ENCODE data around the gene ARHGAP8. TPM values are rescaled to one million over a fixed set of nuclear protein-coding genes. Genes with fewer than 3 reads are reported as not detected.

The ARHGAP8 gene
- total and polyA plus RNA-seq, 12 donors, result 0.17 to 0.53 (median 0.33) TPM; not detected in 5

- ATAC-seq (no peak), DNase-seq (no peak)
- no peak for TF ChIP-seq CTCF (IDR thresholded peaks at IDR 0.05)
- Histone ChIP-seq H3K36me3 (no peaks in the 10 kb centered on the region), H3K27ac (no peak overlapping the region), H3K9me3 (no peaks in the 10 kb centered on the region), H3K4me1 (no peaks in the 10 kb centered on the region), H3K27me3 (no peaks in the 10 kb centered on the region), H3K4me3 (no peak overlapping the region)
- intact Hi-C loops (cut with DNase I), result no loop called here
- WGBS, 2 donors, result 87 to 88% methylated on average over 19 of the region's 19 CpGs
These were observed 110.8 kb downstream of the ARHGAP8 start for GRCh38 chr22:44862981-44863860.

GRCh38 chr22:44865193-44866057 lies 113.0 kb downstream of the ARHGAP8 start:
- Histone ChIP-seq H3K27me3 (no peaks in the 10 kb centered on the region), H3K27ac (no peak overlapping the region), H3K9me3 (no peaks in the 10 kb centered on the region), H3K36me3 (no peaks in the 10 kb centered on the region), H3K4me1 (no peaks in the 10 kb centered on the region), H3K4me3 (no peak overlapping the region)
- no peak for TF ChIP-seq CTCF (IDR thresholded peaks at IDR 0.05)
- DNase-seq (no peak), ATAC-seq (no peak)
- intact Hi-C loops (cut with DNase I), result no loop called here
- 83 to 86% methylated on average over 31 of the region's 31 CpGs for WGBS, 2 donors

GRCh38 chr22:44869196-44869595 lies 116.8 kb downstream of the ARHGAP8 start:
- Histone ChIP-seq H3K4me3 (no peak overlapping the region), H3K27me3 (no peaks in the 10 kb centered on the region), H3K4me1 (no peaks in the 10 kb centered on the region), H3K9me3 (peaks cover 0 to 14% (median 7%) of the 10 kb centered on the region in 11 donors), H3K36me3 (no peaks in the 10 kb centered on the region), H3K27ac (no peak overlapping the region)
- 80% methylated on average over 7 of the region's 7 CpGs for WGBS, 2 donors
- DNase-seq (no peak), ATAC-seq (no peak)
- intact Hi-C loops (cut with DNase I), result no loop called here
- TF ChIP-seq CTCF (IDR thresholded peaks at IDR 0.05), result no peak

- no peaks in the 10 kb centered on the region for H3K36me3 ChIP-seq
- WGBS, 2 donors, result 53 to 60% methylated on average over 5 of the region's 5 CpGs
- H3K27ac ChIP-seq, result no peak overlapping the region
- H3K27me3 ChIP-seq, result no peaks in the 10 kb centered on the region
- no peak overlapping the region for H3K4me3 ChIP-seq
- peaks cover 0 to 14% (median 7%) of the 10 kb centered on the region in 11 donors for H3K9me3 ChIP-seq
- peak in 2 of 8 donors; percentile 12 to 20 for ATAC-seq
- TF ChIP-seq CTCF (IDR thresholded peaks at IDR 0.05), result no peak
- DNase-seq, result no peak
- intact Hi-C loops (cut with DNase I), result no loop called here
- H3K4me1 ChIP-seq, result no peaks in the 10 kb centered on the region
These were observed 117.6 kb downstream of the ARHGAP8 start for GRCh38 chr22:44870021-44870420.
